A673 (cell line): ENCODE measurements around the gene ZC3H11A.

Experiments used
- CTCF ChIP-seq: fragments of 300-800, 200-600 bp; sonication (generic); conservative IDR thresholded peaks from 2 replicates; pipeline ENCODE4 v1.5.1; 2017; ENCODE audit warnings: low read depth, mild to moderate bottlenecking, antibody characterized with exemption, low read length, moderate library complexity, mixed read lengths
- EZH2 ChIP-seq: fragments of 200-600 bp; sonication (generic); IDR thresholded peaks from 2 replicates; pipeline ENCODE4 v1.6.1; 2017; ENCODE audit warnings: borderline replicate concordance, low read depth, mild to moderate bottlenecking, mixed read lengths, antibody characterized with exemption, low read length; ENCODE audit not compliant: poor library complexity, severe bottlenecking

GRCh38 chr1:203789966-203790365 is 5.5 kb upstream of the ZC3H11A start:
- no peak for TF ChIP-seq CTCF
- no peak for TF ChIP-seq EZH2
